NT2/D1 (cell line): Measurements from ENCODE around the gene CCDC92.

Experiments
- DNase-seq: peaks from one replicate; pipeline ENCODE4 v3.0.0-alpha.2; 2011; ENCODE audit warnings: low read depth, low spot score
- H3K27me3 ChIP-seq: 2 replicates; pipeline ENCODE4 v1.6.0; 2011; ENCODE audit warnings: mild to moderate bottlenecking; ENCODE audit not compliant: insufficient read length, insufficient read depth
- H3K36me3 ChIP-seq: 2 replicates; pipeline ENCODE4 v1.6.1; 2011; ENCODE audit warnings: mild to moderate bottlenecking, low read length, mixed read lengths; ENCODE audit not compliant: insufficient read depth, insufficient read length
- H3K4me1 ChIP-seq: 2 replicates; pipeline ENCODE4 v1.5.1; 2011; ENCODE audit not compliant: insufficient read depth, insufficient read length
- H3K4me3 ChIP-seq: 2 replicates; pipeline ENCODE4 v1.5.1; 2011; ENCODE audit warnings: low read depth; ENCODE audit not compliant: insufficient read length
- H3K9ac ChIP-seq: 2 replicates; pipeline ENCODE4 v1.6.0; 2011; ENCODE audit warnings: low read depth; ENCODE audit not compliant: insufficient read length
- H3K9me3 ChIP-seq: 2 replicates; pipeline ENCODE4 v1.5.1; 2011; ENCODE audit warnings: mild to moderate bottlenecking, low read length; ENCODE audit not compliant: insufficient read depth
- SUZ12 ChIP-seq: IDR thresholded peaks from 2 replicates; pipeline ENCODE4 v1.6.1; 2011; ENCODE audit not compliant: insufficient read length, insufficient read depth; ENCODE audit errors: extremely low read depth
- YY1 ChIP-seq: IDR thresholded peaks from 2 replicates; pipeline ENCODE4 v1.6.1; 2011; ENCODE audit not compliant: insufficient read length, insufficient read depth
- ZNF274 ChIP-seq: IDR thresholded peaks from 2 replicates; pipeline ENCODE4 v1.6.1; 2011; ENCODE audit warnings: mild to moderate bottlenecking, low read depth, low read length

The CCDC92 gene

DNA sequence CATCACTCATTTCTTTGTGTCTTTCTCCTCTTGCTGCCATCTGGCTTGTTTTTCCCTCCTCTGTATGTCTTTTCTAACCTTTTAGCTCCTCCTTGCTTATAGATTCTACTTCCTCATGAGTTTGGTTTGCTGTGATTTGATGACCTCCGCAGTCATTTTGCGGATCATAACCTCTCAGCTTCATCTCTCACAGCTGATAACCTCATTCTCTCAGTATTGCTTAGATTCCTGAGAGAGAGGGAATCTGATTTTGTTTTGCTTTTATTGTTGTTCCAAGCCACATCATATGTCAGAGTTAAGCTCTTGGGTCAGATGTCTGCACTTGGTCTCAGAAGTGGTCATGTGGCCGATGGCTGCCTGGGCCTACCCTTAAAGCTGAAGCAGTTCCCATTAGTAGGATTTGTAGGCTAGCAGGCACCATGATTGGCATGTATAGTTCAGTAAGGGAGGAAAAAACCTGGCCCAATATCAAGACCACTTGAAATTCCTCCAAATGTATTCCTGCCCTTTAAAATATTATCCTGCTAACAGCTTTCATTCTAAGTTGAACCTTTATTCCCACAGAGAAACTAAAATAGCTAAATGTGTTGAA is 13.8 kb upstream of the CCDC92 start:
- no peak for DNase-seq
- H3K9me3 ChIP-seq: no peaks in the 10 kb centered on the region
- peaks cover 44% of the 10 kb centered on the region for H3K36me3 ChIP-seq
- H3K27me3 ChIP-seq: no peaks in the 10 kb centered on the region
- H3K4me1 ChIP-seq: no peaks in the 10 kb centered on the region
- H3K4me3 ChIP-seq: no peak overlapping the region
- H3K9ac ChIP-seq: no peak overlapping the region
- TF ChIP-seq SUZ12 (no peak), ZNF274 (no peak), YY1 (no peak)

DNA sequence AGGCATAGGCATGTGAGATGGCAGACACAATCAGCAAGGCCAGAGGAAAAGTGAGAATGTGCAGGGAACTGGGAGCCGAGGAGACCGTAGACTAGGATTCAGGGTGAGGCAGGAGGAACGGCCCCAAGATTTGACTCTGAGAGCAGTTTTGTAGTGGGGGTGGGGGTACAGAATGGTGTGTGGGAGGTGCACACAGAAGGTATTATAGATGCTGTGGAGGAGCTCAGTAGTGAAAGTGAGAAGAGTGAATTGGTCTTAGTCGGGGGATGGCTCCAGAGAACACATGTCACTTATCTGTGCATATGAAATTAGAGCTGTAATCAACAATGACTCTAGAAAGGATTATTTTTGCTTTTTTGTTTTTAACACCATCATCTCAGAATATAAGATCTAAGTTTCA is 12.3 kb upstream of the CCDC92 start:
- Histone ChIP-seq H3K4me1 (no peaks in the 10 kb centered on the region), H3K36me3 (peaks cover 35% of the 10 kb centered on the region), H3K4me3 (no peak overlapping the region), H3K9me3 (no peaks in the 10 kb centered on the region), H3K27me3 (no peaks in the 10 kb centered on the region), H3K9ac (no peak overlapping the region)
- no peak for DNase-seq
- TF ChIP-seq YY1: no peak
- TF ChIP-seq SUZ12: no peak
- TF ChIP-seq ZNF274: no peak

DNA sequence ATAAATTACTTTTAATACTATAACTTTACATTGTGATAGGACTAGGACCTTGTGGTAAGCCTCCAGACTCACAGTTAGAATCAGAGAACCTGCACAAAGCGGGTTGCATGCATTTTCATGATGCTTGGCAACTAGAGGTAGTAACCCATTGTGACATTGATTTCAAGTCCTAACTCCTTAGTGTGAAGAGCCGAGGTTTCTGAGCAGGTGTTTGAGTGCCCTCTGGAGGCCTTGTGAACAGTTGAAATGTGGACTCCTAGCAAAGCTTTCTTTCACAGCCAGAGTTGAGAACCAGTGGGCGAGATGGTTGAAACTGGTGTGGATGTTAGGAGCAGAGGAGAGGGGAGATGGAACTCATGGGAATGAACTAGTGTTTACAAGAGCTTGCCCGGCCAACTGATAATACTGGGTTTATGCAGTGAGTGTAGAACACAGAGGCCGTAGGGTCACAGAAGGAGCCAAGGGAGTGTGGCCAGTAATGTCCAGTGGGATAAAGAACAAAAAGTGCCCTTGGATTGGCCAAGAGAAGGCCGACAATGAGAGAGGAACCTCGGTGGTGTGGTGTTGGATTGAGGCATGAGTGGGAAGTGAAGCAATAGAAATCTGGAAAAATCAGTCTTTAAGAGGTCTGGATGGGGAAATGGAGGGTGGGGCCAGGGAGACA is 11.3 kb upstream of the CCDC92 start:
- no peaks in the 10 kb centered on the region for H3K27me3 ChIP-seq
- peaks cover 26% of the 10 kb centered on the region for H3K36me3 ChIP-seq
- peak; percentile 55 for DNase-seq
- no peaks in the 10 kb centered on the region for H3K9me3 ChIP-seq
- TF ChIP-seq SUZ12: no peak
- no peak for TF ChIP-seq YY1
- no peak for TF ChIP-seq ZNF274
- no peak overlapping the region for H3K9ac ChIP-seq
- no peak overlapping the region for H3K4me3 ChIP-seq
- H3K4me1 ChIP-seq: no peaks in the 10 kb centered on the region

DNA sequence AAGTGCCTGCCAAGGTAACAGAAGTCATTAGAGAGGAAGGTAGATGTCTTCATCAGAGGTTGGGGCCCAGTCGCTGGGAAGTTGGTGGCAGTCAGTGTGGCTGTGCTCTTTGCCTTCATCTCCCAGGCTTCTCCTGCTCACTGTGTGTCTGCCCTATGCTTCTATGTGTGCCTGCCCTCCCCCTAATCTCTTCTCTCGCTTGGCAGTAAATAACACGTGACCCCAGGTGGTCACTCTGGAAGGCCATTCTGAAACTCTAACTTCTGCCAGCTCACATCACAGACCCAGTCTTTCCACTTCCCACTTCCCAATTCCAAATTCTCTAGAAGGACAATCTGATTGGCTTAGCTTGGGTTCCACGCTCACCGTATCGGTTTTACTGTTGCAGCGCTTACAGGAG is 9.6 kb upstream of the CCDC92 start:
- Histone ChIP-seq H3K36me3 (peaks cover 31% of the 10 kb centered on the region), H3K4me1 (no peaks in the 10 kb centered on the region), H3K9ac (no peak overlapping the region), H3K4me3 (no peak overlapping the region), H3K27me3 (no peaks in the 10 kb centered on the region), H3K9me3 (no peaks in the 10 kb centered on the region)
- DNase-seq: no peak
- TF ChIP-seq SUZ12 (no peak), YY1 (no peak), ZNF274 (no peak)

DNA sequence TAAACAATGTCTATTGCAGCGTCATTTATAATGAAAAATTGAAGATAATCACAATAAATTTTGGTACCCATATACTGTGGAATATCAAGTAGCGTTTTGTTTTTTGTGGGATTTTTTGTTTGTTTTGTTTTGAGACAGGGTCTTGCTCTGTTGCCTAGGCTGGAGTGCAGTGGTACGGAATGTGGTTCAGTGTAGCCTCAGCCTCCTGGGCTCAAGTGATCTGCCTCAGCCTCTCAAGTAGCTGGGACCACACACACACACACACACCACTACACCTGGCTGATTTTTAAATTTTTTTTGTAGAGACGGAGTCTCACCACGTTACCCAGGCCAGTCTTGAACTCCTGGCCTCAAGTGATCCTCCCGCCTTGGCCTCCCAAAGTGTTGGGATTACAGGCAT is 6.9 kb upstream of the CCDC92 start:
- no peak for TF ChIP-seq SUZ12
- no peak for DNase-seq
- H3K27me3 ChIP-seq: peaks cover 15% of the 10 kb centered on the region
- no peaks in the 10 kb centered on the region for H3K4me1 ChIP-seq
- H3K9me3 ChIP-seq: no peaks in the 10 kb centered on the region
- peaks cover 43% of the 10 kb centered on the region for H3K36me3 ChIP-seq
- no peak overlapping the region for H3K4me3 ChIP-seq
- no peak overlapping the region for H3K9ac ChIP-seq

DNA sequence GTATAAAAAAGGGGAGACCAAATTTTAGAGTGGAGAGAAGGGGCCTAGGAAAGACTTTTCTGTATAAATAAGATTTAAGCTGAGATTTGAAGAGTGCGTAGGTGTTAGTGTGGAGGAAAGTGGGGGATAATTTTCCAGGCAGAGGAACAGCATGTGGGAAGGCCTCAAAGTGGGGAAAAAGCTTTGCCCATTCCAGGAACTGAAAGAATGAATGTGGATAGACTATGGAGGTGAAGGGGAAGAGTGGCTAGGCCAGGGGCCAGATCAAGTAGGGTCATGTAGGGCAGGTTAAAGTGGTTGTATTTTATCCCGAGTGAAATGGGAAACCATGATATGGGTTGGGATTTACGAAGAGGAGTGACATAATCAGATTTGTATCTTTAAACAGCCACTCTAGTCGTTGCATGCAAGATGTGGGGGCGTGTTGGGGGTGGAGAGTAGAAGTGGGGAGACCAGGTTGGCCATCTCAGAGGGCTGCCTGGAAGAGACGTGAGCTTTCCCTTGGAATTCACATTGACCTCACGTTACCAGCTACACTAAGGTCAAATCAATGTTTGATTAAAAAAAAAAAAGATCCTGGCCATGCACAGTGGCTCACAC is 3.7 kb upstream of the CCDC92 start:
- Histone ChIP-seq H3K36me3 (peaks cover 41% of the 10 kb centered on the region), H3K4me1 (no peaks in the 10 kb centered on the region), H3K27me3 (peaks cover 24% of the 10 kb centered on the region), H3K4me3 (no peak overlapping the region), H3K9ac (no peak overlapping the region), H3K9me3 (no peaks in the 10 kb centered on the region)
- no peak for TF ChIP-seq SUZ12
- TF ChIP-seq YY1: no peak
- no peak for TF ChIP-seq ZNF274
- no peak for DNase-seq

DNA sequence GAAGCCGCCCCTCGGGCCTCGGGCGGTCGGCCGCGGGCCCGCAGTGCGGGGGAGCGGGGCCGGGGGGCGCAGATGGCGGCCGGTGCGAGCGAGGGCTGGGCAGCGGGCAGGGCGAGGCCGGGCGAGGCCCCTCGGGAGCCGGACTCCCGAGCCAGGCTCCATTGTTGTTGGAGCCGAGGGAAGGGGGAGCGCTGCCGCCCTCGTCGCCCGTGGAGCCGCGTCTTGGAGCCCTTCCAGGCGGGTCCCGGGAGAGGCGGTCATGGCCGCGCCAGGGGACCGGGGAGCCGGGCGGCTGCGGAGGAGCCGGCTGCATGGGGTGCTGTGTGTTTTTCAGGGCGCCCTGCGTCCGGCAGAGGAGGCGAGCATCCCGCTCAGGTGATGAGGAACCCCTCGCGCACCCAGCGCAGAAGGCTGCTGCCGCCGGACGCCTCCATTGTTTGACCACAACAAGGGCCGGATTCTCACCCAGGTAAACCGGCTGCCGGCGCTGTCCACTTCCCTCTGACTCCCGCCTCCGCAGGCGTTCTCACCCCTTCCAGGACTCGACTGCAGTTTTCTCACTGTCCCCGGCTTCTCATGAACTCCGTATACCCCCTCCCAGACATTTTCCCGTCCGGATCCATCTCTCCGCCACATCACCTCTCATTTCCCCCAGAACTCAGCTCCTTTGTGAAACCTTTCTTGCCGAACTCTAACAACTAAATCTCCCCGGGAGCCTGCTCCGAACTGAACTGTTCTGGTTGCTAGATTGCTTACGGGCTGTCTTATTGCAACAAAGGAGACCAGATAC is 1.1 kb upstream of the CCDC92 start:
- TF ChIP-seq ZNF274 (no peak), SUZ12 (peak; percentile 11), YY1 (no peak)
- Histone ChIP-seq H3K4me1 (no peaks in the 10 kb centered on the region), H3K36me3 (peaks cover 41% of the 10 kb centered on the region), H3K27me3 (peaks cover 50% of the 10 kb centered on the region), H3K9ac (peak overlapping the region; percentile 87), H3K9me3 (no peaks in the 10 kb centered on the region), H3K4me3 (peak overlapping the region; percentile 81)
- no peak for DNase-seq
